Fibroblast of skin of back (primary cell): ENCODE data around the gene ASPG.
"Not testable (repeated sequence)": the region's sequence is repeated elsewhere in the genome, so short reads cannot be mapped to it uniquely, and the experiment has no call there.

Experiments used
- DNase-seq: peaks from one replicate; pipeline ENCODE4 v3.0.0-alpha.2; 2013

Gene ASPG

DNA sequence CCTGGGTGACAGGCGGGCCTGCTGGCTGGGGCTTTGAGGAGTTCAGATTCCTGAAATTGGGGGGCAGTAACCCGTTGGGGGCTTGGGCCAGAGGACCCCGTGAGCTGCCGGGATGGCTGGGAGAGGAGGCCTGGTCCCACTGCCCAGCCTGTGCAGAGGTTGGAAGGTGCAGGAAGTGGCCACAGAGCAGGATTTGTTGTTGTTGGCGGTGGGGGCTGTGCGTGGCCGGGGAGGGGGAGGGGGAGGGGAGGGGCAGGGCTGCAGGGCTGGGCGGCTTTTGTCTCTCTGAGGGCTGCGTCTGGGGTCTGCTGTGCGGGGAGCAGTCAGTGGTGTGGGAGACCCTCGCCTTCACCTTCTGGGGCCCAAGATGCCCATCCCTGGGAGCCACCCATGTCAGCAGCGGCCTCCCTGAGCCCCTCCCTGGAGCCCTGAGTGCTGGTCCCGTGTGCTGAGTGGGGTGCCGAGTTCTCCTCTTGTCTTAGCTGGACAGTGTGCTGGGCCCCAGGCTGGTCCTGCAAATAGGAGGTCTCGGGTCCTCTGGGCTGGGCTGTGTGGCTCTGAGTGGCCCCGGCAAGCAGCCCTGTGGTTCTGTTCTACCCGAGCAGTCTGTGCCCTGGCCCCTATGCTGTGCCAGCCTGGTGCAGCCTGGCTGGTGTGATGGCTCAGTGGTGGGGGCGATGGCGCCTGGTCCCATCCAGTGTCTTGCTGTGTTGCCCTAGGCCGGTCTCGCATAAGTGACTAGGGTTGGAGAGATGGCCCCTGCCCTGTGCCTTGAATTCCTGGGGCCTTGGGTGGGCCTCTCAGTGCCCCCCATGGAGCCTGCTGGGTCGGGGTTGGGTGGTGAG lies 63.2 kb downstream of the ASPG start:
- DNase-seq: no peak

GRCh38 chr14:104149278-104149595 lies 63.7 kb downstream of the ASPG start:
- no peak for DNase-seq

DNA sequence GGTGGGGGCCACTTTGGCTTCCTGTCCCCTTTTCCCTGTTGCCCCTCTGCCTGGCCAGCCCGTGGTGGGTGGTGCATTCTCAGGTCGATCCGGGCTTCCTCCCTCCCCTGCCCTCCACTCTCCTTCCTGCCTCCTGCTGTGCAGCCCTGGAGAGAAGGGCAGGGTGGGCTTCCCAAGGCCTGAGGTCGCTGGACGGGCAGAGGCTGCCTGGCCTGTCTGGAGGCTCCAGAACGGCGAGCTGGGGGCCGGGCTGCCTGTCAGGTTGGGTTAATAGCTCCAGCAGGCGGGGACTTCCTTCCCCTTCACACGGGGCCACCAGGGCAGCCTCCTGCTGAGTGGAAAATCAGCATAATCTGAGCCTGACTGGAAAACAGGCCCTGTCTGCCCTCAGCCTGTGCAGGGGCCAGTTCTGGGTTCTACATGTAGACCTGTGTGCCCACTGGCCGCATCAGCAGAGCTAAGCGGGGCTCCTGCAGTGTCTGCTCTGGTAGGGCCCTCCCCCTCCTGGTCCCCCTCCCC lies 64.2 kb downstream of the ASPG start:
- DNase-seq: peak; percentile 64

- peak; percentile 67 for DNase-seq
Observed at GRCh38 chr14:104150136-104151025, 64.9 kb downstream of the ASPG start.

GRCh38 chr14:104151026-104151381 lies 65.5 kb downstream of the ASPG start:
- DNase-seq: no peak

DNA sequence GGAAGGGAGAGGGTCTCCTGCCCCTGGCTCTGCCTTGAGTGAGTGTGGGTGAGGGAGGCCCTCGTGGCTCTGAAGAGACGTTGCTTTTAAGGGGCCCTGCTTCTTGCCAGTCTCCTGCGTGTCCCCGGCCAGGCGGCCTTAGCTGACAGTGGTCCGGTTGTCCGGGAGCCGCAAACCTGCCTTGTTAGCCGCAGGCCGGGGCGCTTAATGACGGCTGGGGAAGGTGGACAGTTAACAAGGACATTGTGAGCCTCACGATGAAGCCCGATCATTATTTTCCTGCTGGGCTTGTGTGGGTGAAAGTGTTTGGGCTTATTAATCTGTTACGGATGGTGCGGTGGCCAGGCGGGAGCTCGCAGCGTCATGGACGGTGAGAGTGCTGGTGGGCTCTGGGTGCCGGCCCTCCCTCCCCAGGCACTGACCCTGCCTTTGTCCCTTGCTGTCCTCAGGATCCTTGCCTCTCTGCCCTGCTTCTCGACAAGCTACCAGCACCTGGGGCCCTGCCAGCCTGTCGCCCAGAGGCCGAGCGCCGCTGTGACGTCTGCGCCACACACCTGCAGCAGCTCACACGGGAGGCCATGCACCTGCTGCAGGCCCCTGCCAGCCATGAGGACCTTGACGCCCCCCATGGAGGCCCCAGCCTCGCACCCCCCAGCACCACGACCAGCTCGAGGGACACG lies 66.2 kb downstream of the ASPG start:
- DNase-seq: no peak

DNA sequence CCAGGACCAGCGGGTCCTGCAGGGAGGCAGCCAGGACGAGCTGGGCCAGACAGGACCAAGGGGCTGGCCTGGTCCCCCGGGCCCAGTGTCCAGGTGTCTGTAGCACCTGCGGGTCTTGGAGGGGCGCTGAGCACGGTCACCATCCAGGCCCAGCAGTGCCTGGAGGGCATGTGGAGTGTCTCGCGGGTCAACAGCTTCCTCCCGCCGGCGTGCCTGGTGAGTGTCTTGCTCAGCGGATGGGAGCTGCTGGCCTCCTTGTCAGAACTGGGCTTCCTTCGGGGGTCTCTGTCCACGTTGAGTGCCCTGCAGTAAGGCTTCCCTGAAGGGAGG lies 66.7 kb downstream of the ASPG start:
- no peak for DNase-seq

DNA sequence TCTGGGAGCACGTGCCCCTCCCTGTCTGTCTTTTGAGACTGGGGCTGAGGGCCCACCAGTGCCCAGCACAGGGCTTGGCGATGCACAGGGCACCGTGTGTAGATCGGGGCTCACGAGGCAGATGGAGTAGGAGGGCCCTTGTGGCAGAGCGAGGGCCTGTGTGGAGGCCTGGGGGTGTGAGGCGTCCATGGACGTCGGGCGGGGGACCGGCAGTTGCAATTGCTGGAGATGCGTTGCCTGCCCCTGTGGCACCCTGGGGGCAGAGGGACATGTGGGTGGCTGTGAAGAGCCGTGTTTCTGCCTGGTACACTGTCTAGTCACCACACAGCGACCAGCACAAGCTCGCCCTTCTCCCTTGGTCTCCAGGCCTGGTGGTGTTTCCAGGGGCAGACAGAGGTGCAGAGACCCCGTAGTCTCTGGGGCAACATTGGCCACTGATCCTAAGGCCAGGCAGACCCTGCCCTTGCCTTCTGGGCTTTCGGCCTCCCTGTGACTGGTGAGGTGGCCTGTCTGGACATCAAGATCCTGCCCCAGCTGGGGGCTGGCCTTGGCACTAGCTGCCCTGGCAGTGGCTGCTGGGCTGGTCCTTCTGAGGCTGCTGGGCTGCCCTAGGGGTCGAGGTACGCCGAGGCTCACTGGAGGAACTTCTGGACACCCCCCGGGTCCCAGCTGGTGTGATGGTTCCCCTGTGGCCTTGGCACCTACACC lies 67.3 kb downstream of the ASPG start:
- no peak for DNase-seq

- not testable (repeated sequence) for DNase-seq
Observed at GRCh38 chr14:104153394-104153755, 67.9 kb downstream of the ASPG start.

- DNase-seq: no peak
Observed at GRCh38 chr14:104154246-104154645, 68.7 kb downstream of the ASPG start.

GRCh38 chr14:104155513-104155912 lies 70.0 kb downstream of the ASPG start:
- no peak for DNase-seq

DNA sequence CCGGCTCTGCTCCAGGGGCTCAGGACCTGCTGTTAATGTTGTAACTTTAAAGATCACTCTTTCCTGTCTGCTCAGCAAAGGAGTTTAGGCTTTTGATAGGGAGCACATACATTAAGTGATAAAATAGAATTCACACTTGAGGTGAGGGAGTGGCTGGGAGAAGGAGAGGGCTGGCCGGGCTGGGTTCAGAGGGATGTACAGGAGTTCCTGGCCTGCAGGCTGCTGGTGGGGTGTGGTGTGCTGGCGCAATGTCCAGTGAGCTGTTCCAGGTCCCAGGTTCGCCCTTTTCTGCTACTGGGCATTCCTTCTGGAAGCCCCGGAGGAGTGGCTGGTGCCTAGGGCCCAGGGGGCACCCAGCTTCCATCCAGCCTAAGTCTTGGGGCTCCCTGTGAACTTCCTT lies 70.6 kb downstream of the ASPG start:
- no peak for DNase-seq

DNA sequence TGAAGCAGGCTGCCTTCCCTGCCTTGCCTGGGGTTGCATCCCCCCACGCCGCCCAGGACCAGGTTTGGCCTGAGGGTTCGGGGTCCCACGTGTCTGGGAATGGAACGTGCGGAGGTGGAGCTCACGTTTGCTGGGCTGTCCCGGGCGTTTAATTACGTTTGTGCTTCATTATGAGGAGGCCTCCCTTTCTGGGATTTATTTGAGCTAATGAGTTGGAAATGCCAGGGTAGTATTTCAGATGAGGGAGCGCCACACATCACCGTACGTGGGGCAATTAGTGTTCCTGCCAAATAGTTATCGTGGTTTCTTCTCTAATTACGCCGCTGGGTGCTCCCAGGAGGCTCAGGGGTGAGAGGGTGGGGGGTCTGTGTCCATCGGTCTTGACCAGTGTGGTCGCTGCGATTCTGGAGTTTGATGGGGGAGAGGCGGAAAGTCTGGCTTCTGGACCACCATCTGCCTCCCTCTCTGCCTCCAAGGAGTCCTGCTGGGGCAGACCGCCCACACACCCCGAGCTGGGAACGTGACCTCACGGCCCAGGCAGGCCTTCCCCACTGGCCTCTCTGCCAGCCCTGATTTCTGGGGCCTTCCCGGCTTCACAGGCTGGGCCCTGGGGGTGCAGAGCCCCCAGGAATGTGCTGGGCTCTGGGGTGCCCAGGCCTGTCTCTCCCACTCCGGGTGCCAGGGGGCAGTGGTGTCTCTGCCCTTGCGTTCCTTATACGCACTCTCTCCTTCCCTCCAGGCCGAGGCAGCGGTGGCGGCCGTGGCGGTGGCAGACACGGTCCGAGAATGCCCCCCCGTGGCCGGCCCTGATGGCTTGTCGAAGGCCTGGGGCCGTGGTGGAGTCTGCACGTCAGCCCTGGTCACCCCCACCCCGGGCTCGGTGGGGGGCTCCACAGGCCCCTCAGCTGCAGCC lies 71.8 kb downstream of the ASPG start:
- DNase-seq: no peak

GRCh38 chr14:104158827-104159798 lies 73.6 kb downstream of the ASPG start:
- DNase-seq: no peak

DNA sequence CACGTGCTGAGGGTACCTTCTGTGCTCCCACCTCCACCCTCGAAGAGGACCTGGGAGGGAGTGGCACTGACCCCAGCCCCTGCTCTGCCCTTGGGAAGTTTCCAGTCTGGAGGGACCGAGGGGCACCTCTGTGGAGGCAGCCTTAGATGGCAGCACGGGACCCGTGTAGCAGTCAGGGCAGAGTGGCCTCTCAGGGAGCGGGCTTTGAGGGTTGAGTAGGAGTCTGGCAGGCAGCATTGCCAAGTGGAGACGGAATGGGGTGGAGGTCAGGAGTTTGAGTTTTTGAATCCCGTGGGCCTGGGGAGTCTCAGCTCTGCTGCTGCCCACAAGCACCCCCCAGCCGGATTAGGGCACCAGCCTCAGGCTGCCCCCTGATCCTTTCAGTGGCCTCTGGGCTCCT lies 74.5 kb downstream of the ASPG start:
- DNase-seq: no peak

- no peak for DNase-seq
Observed at GRCh38 chr14:104161602-104162367, 76.3 kb downstream of the ASPG start.

GRCh38 chr14:104162495-104162894 lies 77.0 kb downstream of the ASPG start:
- no peak for DNase-seq

- DNase-seq: no peak
Observed at GRCh38 chr14:104163541-104163940, 78.0 kb downstream of the ASPG start.

- DNase-seq: no peak
Observed at GRCh38 chr14:104164041-104164440, 78.5 kb downstream of the ASPG start.

GRCh38 chr14:104164512-104164911 lies 79.0 kb downstream of the ASPG start:
- no peak for DNase-seq
